Measurements from ENCODE around the gene A1BG.
"Not testable (repeated sequence)": the region's sequence is repeated elsewhere in the genome, so short reads cannot be mapped to it uniquely, and the experiment has no call there.

Gene A1BG

GRCh38 chr19:58356766-58357480 lies 3.6 kb upstream of the A1BG start:
- no peak for DNase-seq

GRCh38 chr19:58355908-58356765 lies 2.8 kb upstream of the A1BG start:
- DNase-seq = no peak

GRCh38 chr19:58355215-58355796 lies 2.0 kb upstream of the A1BG start:
- no peak for DNase-seq

GRCh38 chr19:58354478-58355030 lies 1.3 kb upstream of the A1BG start:
- DNase-seq = no peak

- no peak for DNase-seq
Observed at GRCh38 chr19:58353717-58354477, 605 bp upstream of the A1BG start.

GRCh38 chr19:58351990-58352755 lies 1.1 kb downstream of the A1BG start:
- no peak for DNase-seq

- DNase-seq = no peak
Observed at GRCh38 chr19:58351558-58351878, 1.8 kb downstream of the A1BG start.

GRCh38 chr19:58350871-58351557 lies 2.3 kb downstream of the A1BG start:
- no peak for DNase-seq

- no peak for DNase-seq
Observed at GRCh38 chr19:58350001-58350861, 3.1 kb downstream of the A1BG start.

GRCh38 chr19:58349590-58349989 lies 3.7 kb downstream of the A1BG start:
- DNase-seq = no peak

GRCh38 chr19:58348080-58348479 lies 5.2 kb downstream of the A1BG start:
- not testable (repeated sequence) for DNase-seq

GRCh38 chr19:58346961-58347929 lies 6.0 kb downstream of the A1BG start:
- peak; percentile 41 for DNase-seq

GRCh38 chr19:58345558-58345957 lies 7.7 kb downstream of the A1BG start:
- no peak for DNase-seq

- DNase-seq = no peak
Observed at GRCh38 chr19:58338825-58339558, 14.3 kb downstream of the A1BG start.

GRCh38 chr19:58338336-58338735 lies 15.0 kb downstream of the A1BG start:
- DNase-seq = no peak

- DNase-seq = no peak
Observed at GRCh38 chr19:58336820-58337219, 16.5 kb downstream of the A1BG start.

- no peak for DNase-seq
Observed at GRCh38 chr19:58336216-58336615, 17.1 kb downstream of the A1BG start.

GRCh38 chr19:58335630-58336029 lies 17.7 kb downstream of the A1BG start:
- DNase-seq = no peak

All from NCI-H1092 treated with DMSO at 0.1 percent for 48 hours (cell line).